HepG2 (cell line): ENCODE results near the gene MID1. TPM values are rescaled to one million over a fixed set of nuclear protein-coding genes. Genes with fewer than 3 reads are reported as not detected.

ENCODE experiments used
- ATAC-seq: fragments of 200-7000 bp; cut with Tn5 transposase; 3 replicates; pipeline ENCODE4 v1.9.1; 2020; ENCODE audit warnings: mild to moderate bottlenecking, moderate library complexity
- BruUV-seq: library from RNA; stranded (reverse); fragments of 400-500 nt; replicated peaks from 2 replicates; lab custom pipeline; 2021; lab: Mats Ljungman, UMichigan
- CTCF ChIA-PET: fragments of 300-600 bp; formaldehyde crosslinking; extraction: SDS; loops from one replicate; lab custom pipeline; 2021; ENCODE audit warnings: low total read pairs, inconsistent platforms, low intra/inter-chr PET ratio; lab: Yijun Ruan, JAX
- POLR2A ChIA-PET: fragments of 350-600 bp; sonication (Branson Sonifier 250); formaldehyde crosslinking; loops from one replicate; lab custom pipeline; 2020; ENCODE audit warnings: antibody characterized with exemption, inconsistent platforms; lab: Yijun Ruan, JAX
- DNase-seq: peaks from one replicate; pipeline ENCODE4 v3.0.0-alpha.2; 2015; ENCODE audit warnings: low spot score
- FAIRE-seq: peaks from 3 replicates; lab custom pipeline; 2011; peaks lifted over from hg19 to GRCh38; lab: Jason Lieb, UNC
- H2AFZ ChIP-seq: one replicate; pipeline ENCODE4 v1.6.1; 2011; ENCODE audit warnings: low read length, inconsistent platforms
- H3K27ac ChIP-seq: fragments of 300-600 bp; 3 replicates; pipeline ENCODE4 v1.8.0; 2011; ENCODE audit warnings: mixed run types, mild to moderate bottlenecking, mixed read lengths, low read length, inconsistent platforms; ENCODE audit not compliant: insufficient read depth; ENCODE audit errors: extremely low read length
- H3K27me3 ChIP-seq, 2 experiments: fragments of 200-600 bp in 1 of 2; 2 replicates in 1 of 2; 3 replicates in 1 of 2; pipeline versions ENCODE4 v1.6.0 to v1.8.0; 2011; ENCODE audit warnings: low read length in 2 of 2, mild to moderate bottlenecking in 2 of 2, moderate library complexity in 2 of 2, inconsistent platforms in 1 of 2; ENCODE audit not compliant: insufficient read depth in 2 of 2, control insufficient read depth in 1 of 2
- H3K36me3 ChIP-seq, 2 experiments: fragments of 200-600 bp in 1 of 2; replicated peaks in 1 of 2; 2 replicates in 1 of 2; 3 replicates in 1 of 2; pipeline versions ENCODE4 v1.5.1 to v1.8.0; 2011; ENCODE audit warnings: low read length in 2 of 2, inconsistent platforms in 1 of 2; ENCODE audit not compliant: insufficient read depth in 2 of 2, control insufficient read depth in 1 of 2
- H3K4me1 ChIP-seq: 2 replicates; pipeline ENCODE4 v1.5.1; 2012; ENCODE audit warnings: low read length, inconsistent platforms; ENCODE audit not compliant: insufficient read depth
- H3K4me2 ChIP-seq: 2 replicates; pipeline ENCODE4 v1.6.0; 2011; ENCODE audit warnings: low read depth, low read length, inconsistent platforms
- H3K4me3 ChIP-seq, 3 experiments: fragments of 200-600 bp in 1 of 3; sonication (generic), shearing (Covaris generic) in 1 of 3; replicated peaks in 1 of 3; 2 replicates each; pipeline ENCODE4 v1.5.1; 2011 to 2016; ENCODE audit warnings: low read length in 3 of 3, inconsistent platforms in 2 of 3, low read depth in 2 of 3, mild to moderate bottlenecking in 2 of 3, control low read depth in 1 of 3, mixed read lengths in 1 of 3; ENCODE audit not compliant: insufficient read depth in 1 of 3
- H3K79me2 ChIP-seq: one replicate; pipeline ENCODE4 v1.6.1; 2011; ENCODE audit warnings: low read length, inconsistent platforms; ENCODE audit not compliant: insufficient read depth
- H3K9ac ChIP-seq: 2 replicates; pipeline ENCODE4 v1.6.0; 2011; ENCODE audit warnings: mild to moderate bottlenecking, low read depth, low read length, inconsistent platforms; ENCODE audit not compliant: insufficient read depth
- H3K9me3 ChIP-seq: 2 replicates; pipeline ENCODE4 v1.5.1; 2012; ENCODE audit warnings: mild to moderate bottlenecking, low read length
- H4K20me1 ChIP-seq: 2 replicates; pipeline ENCODE4 v1.6.0; 2011; ENCODE audit warnings: inconsistent platforms, mild to moderate bottlenecking, low read length, moderate library complexity; ENCODE audit not compliant: insufficient read depth
- AHR ChIP-seq: IDR thresholded peaks from 2 replicates; pipeline ENCODE4 v1.6.1; 2018; ENCODE audit warnings: missing genetic modification reagents, missing compliant biosample characterization
- ARID4A ChIP-seq: sonication (generic); formaldehyde crosslinking; IDR thresholded peaks from 2 replicates; pipeline ENCODE4 v1.5.0; 2020; ENCODE audit warnings: mild to moderate bottlenecking, missing genetic modification reagents, borderline replicate concordance
- BCL6 ChIP-seq: IDR thresholded peaks from 2 replicates; pipeline ENCODE4 v1.6.1; 2016; ENCODE audit warnings: missing genetic modification reagents, missing compliant biosample characterization
- FOXP1 ChIP-seq, 2 experiments: fragments of 450-650 bp in 1 of 2; IDR thresholded peaks; 2 replicates each; pipeline ENCODE4 v1.6.1; 2017 to 2018; ENCODE audit warnings: antibody characterized with exemption in 1 of 2
- KLF16 ChIP-seq, 2 experiments: sonication (generic) in 1 of 2; formaldehyde crosslinking in 1 of 2; IDR thresholded peaks; 2 replicates each; pipeline versions ENCODE4 v1.6.1 to v1.8.0; 2016 to 2023; ENCODE audit warnings: missing genetic modification reagents in 2 of 2, missing compliant biosample characterization in 1 of 2
- MXD4 ChIP-seq: IDR thresholded peaks from 2 replicates; pipeline ENCODE4 v1.6.1; 2016; ENCODE audit warnings: mild to moderate bottlenecking, missing biosample characterization, missing genetic modification reagents
- NFIB ChIP-seq: sonication (generic); formaldehyde crosslinking; IDR thresholded peaks from 2 replicates; pipeline ENCODE4 v1.9.0; 2021; ENCODE audit warnings: missing genetic modification reagents, mild to moderate bottlenecking, borderline replicate concordance
- NR1H2 ChIP-seq: sonication (generic); formaldehyde crosslinking; IDR thresholded peaks from 2 replicates; pipeline ENCODE4 v1.8.1; 2022; ENCODE audit warnings: low read depth, missing genetic modification reagents, borderline replicate concordance
- SP4 ChIP-seq: sonication (generic); formaldehyde crosslinking; IDR thresholded peaks from 2 replicates; pipeline ENCODE4 v1.8.1; 2023; ENCODE audit warnings: mild to moderate bottlenecking, missing genetic modification reagents
- XBP1 ChIP-seq: sonication (generic); formaldehyde crosslinking; IDR thresholded peaks from 2 replicates; pipeline ENCODE4 v1.5.0; 2020; ENCODE audit warnings: missing genetic modification reagents
- ZNF574 ChIP-seq: sonication (generic); formaldehyde crosslinking; IDR thresholded peaks from 2 replicates; pipeline ENCODE4 v1.4.0; 2020; ENCODE audit warnings: missing genetic modification reagents
- ZNF644 ChIP-seq: IDR thresholded peaks from 2 replicates; pipeline ENCODE4 v1.6.1; 2016; ENCODE audit warnings: low read depth
- WGBS: methylation state at CpG from one replicate; pipeline ENCODE4 v1.1.6; 2017; ENCODE audit warnings: low lambda C conversion rate; 5-methylcytosine and 5-hydroxymethylcytosine counted together
- in situ Hi-C: cut with HindIII; loops from 2 replicates; pipeline ENCODE4 v1.10.0; 2017; ENCODE audit warnings: low pct_unique_long_range_greater_than_20kb; ENCODE audit not compliant: extremely low pct_ligation_motif_present
- intact Hi-C: fragments of 100-400 bp; cut with micrococcal nuclease; formaldehyde crosslinking; loops from one replicate; pipeline ENCODE4 v1.10.0; 2022; ENCODE audit not compliant: unreplicated experiment
- polyA plus RNA-seq, 8 experiments: library from polyadenylated mRNA; depleted of rRNA in 3 of 8; stranded (reverse) in 7 of 8; unstranded in 1 of 8; fragments of >200 nt; fragmentation: Illumina TruSeq in 4 of 8; extraction: Trizol in 4 of 8; gene quantifications; 2 replicates each; pipeline versions ENCODE4 v1.2.1 to v1.2.3, GENCODE V29; 2011 to 2016; ENCODE audit warnings: low read depth in 4 of 8, missing spikeins in 1 of 8, mixed read lengths in 1 of 8; ENCODE audit not compliant: insufficient read depth in 1 of 8
- total RNA-seq, 5 experiments: library from RNA; depleted of rRNA; stranded (reverse); fragments of >200 nt; fragmentation: Illumina TruSeq; extraction: Trizol; gene quantifications; 2 replicates each; pipeline ENCODE4 v1.2.3, GENCODE V29; 2016; ENCODE audit warnings: low read depth in 1 of 5
- TF ChIP-seq, protein P1 (sequence below): sonication (generic); formaldehyde crosslinking; IDR thresholded peaks from 2 replicates; pipeline ENCODE4 v1.9.0; 2021; ENCODE audit warnings: missing genetic modification reagents, mild to moderate bottlenecking, borderline replicate concordance

MID1 gene
- total and polyA plus RNA-seq, 2 of the 13 experiments (the other 11 are each of a cell fraction or from before 2014, with no cell fraction given) = 0.86 to 1.1 TPM

DNA sequence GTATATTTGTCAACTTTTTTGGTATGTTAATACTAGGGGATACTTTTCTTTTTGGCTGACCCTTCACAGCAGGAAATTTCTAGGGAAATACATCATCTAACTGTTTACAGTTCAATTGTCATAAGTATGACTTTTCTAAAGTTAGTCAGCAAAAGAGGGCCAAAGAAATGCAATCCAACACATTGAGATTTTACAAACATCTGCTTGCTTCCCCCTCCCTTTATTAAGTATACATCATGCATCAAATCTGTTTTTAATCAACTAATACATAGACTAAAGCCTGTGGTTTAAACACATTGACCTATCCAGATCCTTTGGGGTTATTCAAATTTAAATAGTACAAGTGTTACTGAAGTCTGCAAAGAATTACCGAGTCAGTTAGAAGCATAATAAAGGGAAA lies 93.9 kb downstream of the MID1 start (continued):
- TF ChIP-seq, protein P1, sequence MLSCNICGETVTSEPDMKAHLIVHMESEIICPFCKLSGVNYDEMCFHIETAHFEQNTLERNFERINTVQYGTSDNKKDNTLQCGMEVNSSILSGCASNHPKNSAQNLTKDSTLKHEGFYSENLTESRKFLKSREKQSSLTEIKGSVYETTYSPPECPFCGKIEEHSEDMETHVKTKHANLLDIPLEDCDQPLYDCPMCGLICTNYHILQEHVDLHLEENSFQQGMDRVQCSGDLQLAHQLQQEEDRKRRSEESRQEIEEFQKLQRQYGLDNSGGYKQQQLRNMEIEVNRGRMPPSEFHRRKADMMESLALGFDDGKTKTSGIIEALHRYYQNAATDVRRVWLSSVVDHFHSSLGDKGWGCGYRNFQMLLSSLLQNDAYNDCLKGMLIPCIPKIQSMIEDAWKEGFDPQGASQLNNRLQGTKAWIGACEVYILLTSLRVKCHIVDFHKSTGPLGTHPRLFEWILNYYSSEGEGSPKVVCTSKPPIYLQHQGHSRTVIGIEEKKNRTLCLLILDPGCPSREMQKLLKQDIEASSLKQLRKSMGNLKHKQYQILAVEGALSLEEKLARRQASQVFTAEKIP (CRISPR knock-in tag) = no peak
- no peak for TF ChIP-seq NFIB (CRISPR knock-in tag)
- TF ChIP-seq FOXP1 (IDR thresholded peaks at IDR 0.05) = no peak
- TF ChIP-seq FOXP1 (CRISPR knock-in tag; IDR thresholded peaks at IDR 0.05) = no peak
- TF ChIP-seq, all 625 proteins: peak for 0

DNA sequence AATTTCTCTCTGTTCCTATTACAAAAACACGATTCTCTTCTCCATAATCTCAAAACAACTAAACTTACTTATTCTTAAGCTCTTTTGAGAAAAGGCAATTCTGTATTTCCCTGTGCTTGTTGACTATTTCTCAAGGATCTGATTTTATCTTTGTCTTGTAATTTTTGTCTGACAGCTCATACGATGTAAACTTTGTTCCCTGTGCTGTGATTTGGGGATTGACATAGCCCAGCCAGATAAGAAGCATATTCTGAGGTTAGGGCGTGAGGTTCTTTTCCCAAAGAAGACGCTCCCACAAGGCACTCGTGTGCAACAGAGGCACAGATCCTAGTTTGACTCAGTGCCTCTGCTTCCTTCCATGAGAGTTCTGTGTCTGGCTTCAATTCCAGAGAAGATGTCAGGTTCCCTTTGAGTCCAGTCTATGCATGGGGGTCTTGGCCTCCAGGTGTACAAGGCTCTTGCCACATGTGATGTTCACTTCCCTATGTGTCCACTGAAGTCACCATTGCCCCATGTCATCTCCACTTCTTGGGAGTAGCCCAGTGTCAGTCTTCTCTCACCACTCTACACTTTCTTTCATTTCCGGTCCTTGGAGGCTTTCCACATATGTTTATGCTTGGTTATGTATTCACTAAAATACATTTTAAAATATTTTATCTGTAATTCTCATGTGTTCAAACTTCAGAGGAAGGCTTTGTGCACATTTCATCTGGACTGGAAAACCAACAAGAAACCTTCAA lies 94.8 kb downstream of the MID1 start:
- Histone ChIP-seq H3K4me2 (no peak overlapping the region), H2AFZ (no peak overlapping the region), H3K36me3 (no peaks in the 10 kb centered on the region), H3K27ac (no peak overlapping the region), H3K4me1 (no peaks in the 10 kb centered on the region), H4K20me1 (no peaks in the 10 kb centered on the region), H3K9ac (no peak overlapping the region), H3K4me3 (no peak overlapping the region), H3K27me3 (no peaks in the 10 kb centered on the region), H3K79me2 (no peaks in the 10 kb centered on the region), H3K9me3 (no peaks in the 10 kb centered on the region)
- no peak for DNase-seq
- no peak for ATAC-seq
- no TSS peak for BruUV-seq
- POLR2A ChIA-PET = no interaction called here
- intact Hi-C loops (no loop called here), in situ Hi-C loops (no loop called here)
- FAIRE-seq = no peak
- CTCF ChIA-PET = no interaction called here
- 78% methylated on average over 6 of the region's 6 CpGs for WGBS
- no peak for TF ChIP-seq SP4
- TF ChIP-seq ZNF644 (CRISPR knock-in tag) = no peak
- TF ChIP-seq AHR (CRISPR knock-in tag) = no peak
- TF ChIP-seq ARID4A (CRISPR knock-in tag) = no peak
- no peak for TF ChIP-seq NR1H2 (CRISPR knock-in tag)
- no peak for TF ChIP-seq BCL6
- TF ChIP-seq KLF16 (CRISPR knock-in tag; IDR thresholded peaks at IDR 0.05) = no peak
- TF ChIP-seq XBP1 = no peak
- no peak for TF ChIP-seq ZNF574
- TF ChIP-seq MXD4 (CRISPR knock-in tag) = no peak
